ENCODE measurements around the gene AIG1. TPM values are rescaled to one million over a fixed set of nuclear protein-coding genes. Genes with fewer than 3 reads are reported as not detected.
A peak's percentile ranks its signal among the peaks of the same experiment; 100 is the strongest.

AIG1 gene
- total and polyA plus RNA-seq, 2 of the 13 experiments (the other 11 are each of a cell fraction or from before 2014, with no cell fraction given): 115 to 197 TPM

DNA sequence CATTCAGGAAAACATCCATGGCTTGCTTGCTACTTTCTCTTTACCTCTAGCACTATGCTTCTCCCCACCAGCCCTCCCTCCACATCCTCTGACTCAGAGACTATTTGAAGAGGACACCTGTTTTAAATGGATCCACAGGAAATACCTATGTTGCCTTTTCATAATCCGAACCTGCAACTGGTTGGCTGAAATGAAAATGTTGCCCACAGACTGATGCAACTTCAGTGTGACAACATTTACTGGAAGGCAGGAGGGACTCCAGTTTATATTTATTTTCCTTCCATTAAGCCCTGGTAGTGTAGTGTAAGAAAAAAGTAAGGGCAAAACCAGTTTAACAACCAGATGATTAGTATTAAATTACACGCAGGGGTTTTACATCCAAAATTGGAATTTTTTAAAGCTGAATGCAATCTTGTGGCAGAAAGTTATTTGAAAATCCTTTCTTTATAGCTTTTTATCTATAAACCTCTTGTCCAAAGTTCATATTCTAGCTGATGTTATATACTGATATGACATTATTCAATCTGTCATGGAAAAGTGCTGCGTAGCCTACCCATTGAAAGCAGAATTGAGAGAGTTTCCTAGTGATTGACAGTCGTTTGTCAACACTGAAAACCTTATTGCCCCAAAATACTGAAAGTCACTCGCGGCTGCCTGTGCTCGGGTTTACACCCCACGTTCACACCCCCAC is 881 bp upstream of the AIG1 start (continued):
- TF ChIP-seq, protein P1, sequence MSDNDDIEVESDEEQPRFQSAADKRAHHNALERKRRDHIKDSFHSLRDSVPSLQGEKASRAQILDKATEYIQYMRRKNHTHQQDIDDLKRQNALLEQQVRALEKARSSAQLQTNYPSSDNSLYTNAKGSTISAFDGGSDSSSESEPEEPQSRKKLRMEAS (IDR thresholded peaks at IDR 0.05): no peak
- TF ChIP-seq NCOA2 (CRISPR knock-in tag; IDR thresholded peaks at IDR 0.05) (peak; percentile 90), ZNF83 (CRISPR knock-in tag; IDR thresholded peaks at IDR 0.05; ENCODE audit: borderline replicate concordance) (no peak), CBFB (CRISPR knock-in tag; IDR thresholded peaks at IDR 0.05) (peak; percentile 41; the same call in 1 of the 2 replicates), KDM6A (CRISPR knock-in tag; IDR thresholded peaks at IDR 0.05; ENCODE audit: low read depth) (peak; percentile 39; the same call in 1 of the 2 replicates), ATF7 (IDR thresholded peaks at IDR 0.05) (peak; percentile 44), ATF7 (CRISPR knock-in tag; IDR thresholded peaks at IDR 0.05) (no peak), GATAD2A (CRISPR knock-in tag; IDR thresholded peaks at IDR 0.05) (peak; percentile 88), SIN3B (IDR thresholded peaks at IDR 0.05; ENCODE audit: low read length) (0 out of 2 replicates have a peak, but pooled peaks have one; percentile 17), ZNF644 (CRISPR knock-in tag; IDR thresholded peaks at IDR 0.05; ENCODE audit: low read depth) (peak; percentile 76), BRCA1 (CRISPR knock-in tag; IDR thresholded peaks at IDR 0.05) (no peak), RCOR2 (CRISPR knock-in tag; IDR thresholded peaks at IDR 0.05) (peak; percentile 71; the same call in 1 of the 2 replicates), SOX6 (IDR thresholded peaks at IDR 0.05) (no peak), SOX6 (CRISPR knock-in tag; IDR thresholded peaks at IDR 0.05) (peak; percentile 12; the same call in 1 of the 2 replicates)
- TF ChIP-seq, protein P2, sequence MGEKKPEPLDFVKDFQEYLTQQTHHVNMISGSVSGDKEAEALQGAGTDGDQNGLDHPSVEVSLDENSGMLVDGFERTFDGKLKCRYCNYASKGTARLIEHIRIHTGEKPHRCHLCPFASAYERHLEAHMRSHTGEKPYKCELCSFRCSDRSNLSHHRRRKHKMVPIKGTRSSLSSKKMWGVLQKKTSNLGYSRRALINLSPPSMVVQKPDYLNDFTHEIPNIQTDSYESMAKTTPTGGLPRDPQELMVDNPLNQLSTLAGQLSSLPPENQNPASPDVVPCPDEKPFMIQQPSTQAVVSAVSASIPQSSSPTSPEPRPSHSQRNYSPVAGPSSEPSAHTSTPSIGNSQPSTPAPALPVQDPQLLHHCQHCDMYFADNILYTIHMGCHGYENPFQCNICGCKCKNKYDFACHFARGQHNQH (CRISPR knock-in tag; IDR thresholded peaks at IDR 0.05): peak; percentile 54; the same call in 1 of the 2 replicates
- TF ChIP-seq, protein P3, sequence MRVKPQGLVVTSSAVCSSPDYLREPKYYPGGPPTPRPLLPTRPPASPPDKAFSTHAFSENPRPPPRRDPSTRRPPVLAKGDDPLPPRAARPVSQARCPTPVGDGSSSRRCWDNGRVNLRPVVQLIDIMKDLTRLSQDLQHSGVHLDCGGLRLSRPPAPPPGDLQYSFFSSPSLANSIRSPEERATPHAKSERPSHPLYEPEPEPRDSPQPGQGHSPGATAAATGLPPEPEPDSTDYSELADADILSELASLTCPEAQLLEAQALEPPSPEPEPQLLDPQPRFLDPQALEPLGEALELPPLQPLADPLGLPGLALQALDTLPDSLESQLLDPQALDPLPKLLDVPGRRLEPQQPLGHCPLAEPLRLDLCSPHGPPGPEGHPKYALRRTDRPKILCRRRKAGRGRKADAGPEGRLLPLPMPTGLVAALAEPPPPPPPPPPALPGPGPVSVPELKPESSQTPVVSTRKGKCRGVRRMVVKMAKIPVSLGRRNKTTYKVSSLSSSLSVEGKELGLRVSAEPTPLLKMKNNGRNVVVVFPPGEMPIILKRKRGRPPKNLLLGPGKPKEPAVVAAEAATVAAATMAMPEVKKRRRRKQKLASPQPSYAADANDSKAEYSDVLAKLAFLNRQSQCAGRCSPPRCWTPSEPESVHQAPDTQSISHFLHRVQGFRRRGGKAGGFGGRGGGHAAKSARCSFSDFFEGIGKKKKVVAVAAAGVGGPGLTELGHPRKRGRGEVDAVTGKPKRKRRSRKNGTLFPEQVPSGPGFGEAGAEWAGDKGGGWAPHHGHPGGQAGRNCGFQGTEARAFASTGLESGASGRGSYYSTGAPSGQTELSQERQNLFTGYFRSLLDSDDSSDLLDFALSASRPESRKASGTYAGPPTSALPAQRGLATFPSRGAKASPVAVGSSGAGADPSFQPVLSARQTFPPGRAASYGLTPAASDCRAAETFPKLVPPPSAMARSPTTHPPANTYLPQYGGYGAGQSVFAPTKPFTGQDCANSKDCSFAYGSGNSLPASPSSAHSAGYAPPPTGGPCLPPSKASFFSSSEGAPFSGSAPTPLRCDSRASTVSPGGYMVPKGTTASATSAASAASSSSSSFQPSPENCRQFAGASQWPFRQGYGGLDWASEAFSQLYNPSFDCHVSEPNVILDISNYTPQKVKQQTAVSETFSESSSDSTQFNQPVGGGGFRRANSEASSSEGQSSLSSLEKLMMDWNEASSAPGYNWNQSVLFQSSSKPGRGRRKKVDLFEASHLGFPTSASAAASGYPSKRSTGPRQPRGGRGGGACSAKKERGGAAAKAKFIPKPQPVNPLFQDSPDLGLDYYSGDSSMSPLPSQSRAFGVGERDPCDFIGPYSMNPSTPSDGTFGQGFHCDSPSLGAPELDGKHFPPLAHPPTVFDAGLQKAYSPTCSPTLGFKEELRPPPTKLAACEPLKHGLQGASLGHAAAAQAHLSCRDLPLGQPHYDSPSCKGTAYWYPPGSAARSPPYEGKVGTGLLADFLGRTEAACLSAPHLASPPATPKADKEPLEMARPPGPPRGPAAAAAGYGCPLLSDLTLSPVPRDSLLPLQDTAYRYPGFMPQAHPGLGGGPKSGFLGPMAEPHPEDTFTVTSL (CRISPR knock-in tag; IDR thresholded peaks at IDR 0.05; ENCODE audit: borderline replicate concordance): peak; percentile 65; the same call in 1 of the 2 replicates
- TF ChIP-seq, protein P4, sequence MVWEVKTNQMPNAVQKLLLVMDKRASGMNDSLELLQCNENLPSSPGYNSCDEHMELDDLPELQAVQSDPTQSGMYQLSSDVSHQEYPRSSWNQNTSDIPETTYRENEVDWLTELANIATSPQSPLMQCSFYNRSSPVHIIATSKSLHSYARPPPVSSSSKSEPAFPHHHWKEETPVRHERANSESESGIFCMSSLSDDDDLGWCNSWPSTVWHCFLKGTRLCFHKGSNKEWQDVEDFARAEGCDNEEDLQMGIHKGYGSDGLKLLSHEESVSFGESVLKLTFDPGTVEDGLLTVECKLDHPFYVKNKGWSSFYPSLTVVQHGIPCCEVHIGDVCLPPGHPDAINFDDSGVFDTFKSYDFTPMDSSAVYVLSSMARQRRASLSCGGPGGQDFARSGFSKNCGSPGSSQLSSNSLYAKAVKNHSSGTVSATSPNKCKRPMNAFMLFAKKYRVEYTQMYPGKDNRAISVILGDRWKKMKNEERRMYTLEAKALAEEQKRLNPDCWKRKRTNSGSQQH (CRISPR knock-in tag; IDR thresholded peaks at IDR 0.05; ENCODE audit: low read depth): peak; percentile 87; the same call in 1 of the 2 replicates
- TF ChIP-seq, protein P5, sequence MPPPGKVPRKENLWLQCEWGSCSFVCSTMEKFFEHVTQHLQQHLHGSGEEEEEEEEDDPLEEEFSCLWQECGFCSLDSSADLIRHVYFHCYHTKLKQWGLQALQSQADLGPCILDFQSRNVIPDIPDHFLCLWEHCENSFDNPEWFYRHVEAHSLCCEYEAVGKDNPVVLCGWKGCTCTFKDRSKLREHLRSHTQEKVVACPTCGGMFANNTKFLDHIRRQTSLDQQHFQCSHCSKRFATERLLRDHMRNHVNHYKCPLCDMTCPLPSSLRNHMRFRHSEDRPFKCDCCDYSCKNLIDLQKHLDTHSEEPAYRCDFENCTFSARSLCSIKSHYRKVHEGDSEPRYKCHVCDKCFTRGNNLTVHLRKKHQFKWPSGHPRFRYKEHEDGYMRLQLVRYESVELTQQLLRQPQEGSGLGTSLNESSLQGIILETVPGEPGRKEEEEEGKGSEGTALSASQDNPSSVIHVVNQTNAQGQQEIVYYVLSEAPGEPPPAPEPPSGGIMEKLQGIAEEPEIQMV (CRISPR knock-in tag; IDR thresholded peaks at IDR 0.05; ENCODE audit: low read depth): no peak

Data from HepG2 (cell line).